RWPE1 (cell line): ENCODE results near the gene PEX11B.

Experiments
- CTCF ChIA-PET: fragments of 350-600 bp; sonication (Branson Sonifier 250); formaldehyde crosslinking; extraction: SDS; loops from one replicate; lab custom pipeline; 2021; lab: Yijun Ruan, JAX
- POLR2A ChIA-PET: fragments of 400-600 bp; formaldehyde crosslinking; extraction: SDS; loops from one replicate; lab custom pipeline; 2020; ENCODE audit warnings: antibody characterized with exemption; ENCODE audit not compliant: low non-redundant PET; lab: Yijun Ruan, JAX
- DNase-seq: peaks from one replicate; pipeline ENCODE4 v3.0.0; 2012; ENCODE audit warnings: low spot score
- H3K27ac ChIP-seq: fragments of 450-650 bp; 2 replicates; pipeline ENCODE4 v1.5.1; 2017
- CTCF ChIP-seq: fragments of 450-650 bp; conservative IDR thresholded peaks from 2 replicates; pipeline ENCODE4 v1.5.1; 2017; ENCODE audit warnings: low read depth, mild to moderate bottlenecking

Gene PEX11B

GRCh38 chr1:145962157-145963102 is 43.9 kb upstream of the PEX11B start:
- peak overlapping the region; percentile 82 for H3K27ac ChIP-seq

GRCh38 chr1:145961425-145962156 is 43.1 kb upstream of the PEX11B start:
- peak; percentile 19 for DNase-seq
- no peak for TF ChIP-seq CTCF
- CTCF ChIA-PET: no interaction called here
- POLR2A ChIA-PET: interaction anchor here (0.8 kb wide), 1 partner anchor 34 kb away, joined by 3 read pairs; the partner anchor contains the start of gene RBM8A
- peak overlapping the region; percentile 82 for H3K27ac ChIP-seq

More at GRCh38 chr1:145962157-145963102, 43.9 kb upstream of the PEX11B start:
- peak; percentile 52 for DNase-seq
- no peak for TF ChIP-seq CTCF
- POLR2A ChIA-PET: interaction anchor here (0.7 kb wide), 1 partner anchor 497 kb away, joined by 4 read pairs; no protein-coding TSS in a partner anchor
- CTCF ChIA-PET: interaction anchor here (0.5 to 2.2 kb wide), 3 partner anchors 40 to 70 kb away, joined by 4 to 10 read pairs (median 4); no protein-coding TSS in a partner anchor

- ChIA-PET CTCF (no interaction called here), POLR2A (interaction anchor here (0.8 kb wide), 1 partner anchor 34 kb away, joined by 3 read pairs; the partner anchor contains the start of gene RBM8A)
- TF ChIP-seq CTCF: no peak
- DNase-seq: no peak
- H3K27ac ChIP-seq: peak overlapping the region; percentile 82; the same call in 1 of the 2 replicates
Observed at GRCh38 chr1:145961109-145961424, 42.5 kb upstream of the PEX11B start.

- CTCF ChIA-PET: no interaction called here
- H3K27ac ChIP-seq: peak overlapping the region; percentile 82; the same call in 1 of the 2 replicates
- no peak for DNase-seq
- POLR2A ChIA-PET: no interaction called here
- no peak for TF ChIP-seq CTCF
Observed at GRCh38 chr1:145960468-145961108, 42.1 kb upstream of the PEX11B start.

- H3K27ac ChIP-seq: no peak overlapping the region
- DNase-seq: no peak
- ChIA-PET CTCF (no interaction called here), POLR2A (no interaction called here)
- TF ChIP-seq CTCF: no peak
Observed at GRCh38 chr1:145959957-145960467, 41.5 kb upstream of the PEX11B start.
